Astrocyte (in vitro differentiated cells and primary cell): ENCODE measurements around the gene LRP11. TPM values are rescaled to one million over a fixed set of nuclear protein-coding genes. Genes with fewer than 3 reads are reported as not detected.
"Not testable (repeated sequence)": the region's sequence is repeated elsewhere in the genome, so short reads cannot be mapped to it uniquely, and the experiment has no call there.

Experiments used
- DNase-seq: peaks from one replicate; pipeline ENCODE4 v3.0.0-alpha.2; 2010; ENCODE audit warnings: low read depth
- FAIRE-seq: peaks from 2 replicates; lab custom pipeline; 2011; peaks lifted over from hg19 to GRCh38; lab: Jason Lieb, UNC
- H2AFZ ChIP-seq: 2 replicates; pipeline ENCODE4 v1.6.0; 2012; ENCODE audit warnings: low read depth, low read length, inconsistent platforms
- H3K27ac ChIP-seq: 2 replicates; pipeline ENCODE4 v1.5.1; 2011; ENCODE audit warnings: low read depth, low read length, inconsistent platforms
- H3K27me3 ChIP-seq: 2 replicates; pipeline ENCODE4 v1.6.0; 2011; ENCODE audit warnings: low read length, inconsistent platforms; ENCODE audit not compliant: insufficient read depth
- H3K36me3 ChIP-seq: 2 replicates; pipeline ENCODE4 v1.5.1; 2011; ENCODE audit warnings: low read length, inconsistent platforms; ENCODE audit not compliant: insufficient read depth
- H3K4me1 ChIP-seq: 2 replicates; pipeline ENCODE4 v1.5.1; 2011; ENCODE audit warnings: low read length, inconsistent platforms; ENCODE audit not compliant: insufficient read depth
- H3K4me2 ChIP-seq: 2 replicates; pipeline ENCODE4 v1.6.0; 2012; ENCODE audit warnings: low read length, inconsistent platforms
- H3K4me3 ChIP-seq: 2 replicates; pipeline ENCODE4 v1.5.1; 2011; ENCODE audit warnings: low read depth, mild to moderate bottlenecking, low read length, inconsistent platforms; ENCODE audit not compliant: insufficient read depth
- H3K79me2 ChIP-seq: 2 replicates; pipeline ENCODE4 v1.6.0; 2012; ENCODE audit warnings: mild to moderate bottlenecking, low read length, inconsistent platforms; ENCODE audit not compliant: insufficient read depth
- H3K9ac ChIP-seq: 2 replicates; pipeline ENCODE4 v1.6.0; 2012; ENCODE audit warnings: mild to moderate bottlenecking, low read length, inconsistent platforms
- H3K9me3 ChIP-seq: 2 replicates; pipeline ENCODE4 v1.5.1; 2012; ENCODE audit warnings: low read depth, mild to moderate bottlenecking, low read length, inconsistent platforms; ENCODE audit not compliant: insufficient read depth
- H4K20me1 ChIP-seq: 2 replicates; pipeline ENCODE4 v1.6.0; 2012; ENCODE audit warnings: low read length, inconsistent platforms; ENCODE audit not compliant: insufficient read depth
- H3K27ac Mint-ChIP-seq: one replicate; pipeline ENCODE4 v1.8.0; 2021; ENCODE audit warnings: mild to moderate bottlenecking, mixed read lengths; ENCODE audit not compliant: unreplicated experiment
- H3K27me3 Mint-ChIP-seq: one replicate; pipeline ENCODE4 v1.8.0; 2021; ENCODE audit warnings: low read depth, mixed read lengths; ENCODE audit not compliant: unreplicated experiment
- H3K36me3 Mint-ChIP-seq: one replicate; pipeline ENCODE4 v1.8.0; 2021; ENCODE audit warnings: low read depth, mixed read lengths; ENCODE audit not compliant: unreplicated experiment
- H3K4me1 Mint-ChIP-seq: one replicate; pipeline ENCODE4 v1.8.0; 2021; ENCODE audit warnings: low read depth, mixed read lengths; ENCODE audit not compliant: unreplicated experiment
- H3K4me3 Mint-ChIP-seq: one replicate; pipeline ENCODE4 v1.8.0; 2021; ENCODE audit warnings: mild to moderate bottlenecking, moderate library complexity, mixed read lengths; ENCODE audit not compliant: unreplicated experiment
- H3K9me3 Mint-ChIP-seq: one replicate; pipeline ENCODE4 v1.8.0; 2021; ENCODE audit warnings: mild to moderate bottlenecking, mixed read lengths; ENCODE audit not compliant: unreplicated experiment
- CTCF ChIP-seq: IDR thresholded peaks from 2 replicates; pipeline ENCODE4 v1.5.1; 2011; ENCODE audit warnings: low read depth, mild to moderate bottlenecking, inconsistent platforms, low read length, moderate library complexity; ENCODE audit not compliant: insufficient read depth
- EZH2 ChIP-seq: IDR thresholded peaks from 2 replicates; pipeline ENCODE4 v1.6.1; 2012; ENCODE audit warnings: mild to moderate bottlenecking, low read length, inconsistent platforms; ENCODE audit not compliant: insufficient read depth
- total RNA-seq: library from RNA; stranded (reverse); gene quantifications from 2 replicates; pipeline ENCODE4 v1.2.1, GENCODE V29; 2021

LRP11 gene
- total RNA-seq, 1 donor from 2014 or later: 24.2 TPM

- FAIRE-seq (no peak), DNase-seq (peak; percentile 23)
- Histone ChIP-seq H3K4me3 (no peak overlapping the region), H3K79me2 (no peaks in the 10 kb centered on the region), H3K9me3 (no peaks in the 10 kb centered on the region), H2AFZ (no peak overlapping the region), H3K9ac (no peak overlapping the region), H3K36me3 (no peaks in the 10 kb centered on the region), H3K27ac (no peak overlapping the region), H3K27me3 (no peaks in the 10 kb centered on the region), H3K4me1 (peaks cover 26% of the 10 kb centered on the region), H3K4me2 (peak overlapping the region; percentile 73), H4K20me1 (no peaks in the 10 kb centered on the region)
- Mint-ChIP-seq H3K27me3 (peaks cover 48% of the 10 kb centered on the region), H3K4me3 (no peak overlapping the region), H3K9me3 (no peaks in the 10 kb centered on the region), H3K27ac (no peak overlapping the region), H3K36me3 (no peaks in the 10 kb centered on the region), H3K4me1 (peaks cover 13% of the 10 kb centered on the region)
- TF ChIP-seq CTCF: no peak
- no peak for TF ChIP-seq EZH2
Measured at GRCh38 chr6:149895048-149895590, 31.0 kb upstream of the LRP11 start.

- Mint-ChIP-seq H3K4me1 (peaks cover 13% of the 10 kb centered on the region), H3K27me3 (peaks cover 55% of the 10 kb centered on the region)
- peaks cover 19% of the 10 kb centered on the region for H3K4me1 ChIP-seq
- H4K20me1 ChIP-seq, FAIRE-seq, H3K27ac ChIP-seq, H3K9ac ChIP-seq, DNase-seq, H3K4me3 ChIP-seq, H3K36me3 ChIP-seq, H3K27me3 ChIP-seq, H3K4me3 Mint-ChIP-seq, H2AFZ ChIP-seq, H3K4me2 ChIP-seq, H3K9me3 ChIP-seq, H3K79me2 ChIP-seq, H3K9me3 Mint-ChIP-seq, H3K36me3 Mint-ChIP-seq, H3K27ac Mint-ChIP-seq: not testable (repeated sequence)
Measured at GRCh38 chr6:149891864-149892263, 27.7 kb upstream of the LRP11 start.

GRCh38 chr6:149891259-149891658 lies 27.1 kb upstream of the LRP11 start:
- Histone ChIP-seq H3K4me1 (peaks cover 13% of the 10 kb centered on the region), H3K4me2 (no peak overlapping the region), H2AFZ (no peak overlapping the region), H4K20me1 (no peaks in the 10 kb centered on the region), H3K27me3 (no peaks in the 10 kb centered on the region), H3K79me2 (no peaks in the 10 kb centered on the region), H3K36me3 (no peaks in the 10 kb centered on the region), H3K4me3 (no peak overlapping the region), H3K9me3 (no peaks in the 10 kb centered on the region), H3K9ac (no peak overlapping the region), H3K27ac (no peak overlapping the region)
- DNase-seq (no peak), FAIRE-seq (no peak)
- Mint-ChIP-seq H3K9me3 (no peaks in the 10 kb centered on the region), H3K4me3 (no peak overlapping the region), H3K27ac (no peak overlapping the region), H3K36me3 (no peaks in the 10 kb centered on the region), H3K27me3 (peaks cover 55% of the 10 kb centered on the region), H3K4me1 (peaks cover 8% of the 10 kb centered on the region)
- TF ChIP-seq EZH2 (no peak), CTCF (no peak)
